Endometrial microvascular endothelial cells (primary cell): ENCODE measurements around the gene COQ8A. TPM values are rescaled to one million over a fixed set of nuclear protein-coding genes. Genes with fewer than 3 reads are reported as not detected.
"Not testable (repeated sequence)": the region's sequence is repeated elsewhere in the genome, so short reads cannot be mapped to it uniquely, and the experiment has no call there.

Source experiments
- in situ Hi-C: cut with HindIII; loops from 2 replicates; pipeline ENCODE4 v1.10.0; 2017; ENCODE audit warnings: low sequenced_read_pairs, low pct_unique_long_range_greater_than_20kb; ENCODE audit errors: inconsistent ontology term
- total RNA-seq: library from RNA; depleted of rRNA; stranded (reverse); fragments of >200 nt; gene quantifications from one replicate; pipeline ENCODE4 v1.2.3, GENCODE V29; 2015; ENCODE audit errors: inconsistent ontology term

The COQ8A gene
- total RNA-seq, 1 donor from 2014 or later: 14.9 TPM

GRCh38 chr1:226919995-226920394, 20.1 kb upstream of the COQ8A start:
- in situ Hi-C loops: no loop called here

- in situ Hi-C loops: no loop called here
These were observed 19.6 kb upstream of the COQ8A start for GRCh38 chr1:226920446-226920894.

- in situ Hi-C loops: no loop called here
These were observed 18.6 kb upstream of the COQ8A start for GRCh38 chr1:226921504-226921903.

GRCh38 chr1:226929260-226930111, 10.6 kb upstream of the COQ8A start:
- in situ Hi-C loops: not testable (repeated sequence)

- in situ Hi-C loops: no loop called here
These were observed 5.4 kb upstream of the COQ8A start for GRCh38 chr1:226934483-226935237.

GRCh38 chr1:226937940-226938725, 2.0 kb upstream of the COQ8A start:
- in situ Hi-C loops: no loop called here

- in situ Hi-C loops: no loop called here
These were observed 1.1 kb upstream of the COQ8A start for GRCh38 chr1:226938903-226939437.

- in situ Hi-C loops: no loop called here
These were observed 561 bp upstream of the COQ8A start for GRCh38 chr1:226939438-226940028.

GRCh38 chr1:226940806-226941067, 643 bp downstream of the COQ8A start:
- in situ Hi-C loops: no loop called here

- in situ Hi-C loops: no loop called here
These were observed 2.3 kb downstream of the COQ8A start for GRCh38 chr1:226942392-226942791.

GRCh38 chr1:226943156-226943555, 3.1 kb downstream of the COQ8A start:
- in situ Hi-C loops: no loop called here

GRCh38 chr1:226943927-226944326, 3.8 kb downstream of the COQ8A start:
- in situ Hi-C loops: no loop called here

- in situ Hi-C loops: no loop called here
These were observed 5.2 kb downstream of the COQ8A start for GRCh38 chr1:226945106-226945857.

- in situ Hi-C loops: no loop called here
These were observed 5.8 kb downstream of the COQ8A start for GRCh38 chr1:226945858-226946245.

GRCh38 chr1:226946285-226946684, 6.2 kb downstream of the COQ8A start:
- in situ Hi-C loops: no loop called here

- in situ Hi-C loops: no loop called here
These were observed 6.7 kb downstream of the COQ8A start for GRCh38 chr1:226946841-226947240.

GRCh38 chr1:226948051-226948450, 8.0 kb downstream of the COQ8A start:
- in situ Hi-C loops: no loop called here

- in situ Hi-C loops: no loop called here
These were observed 8.4 kb downstream of the COQ8A start for GRCh38 chr1:226948480-226948879.
